ENCODE measurements around the gene PQBP1. TPM values are rescaled to one million over a fixed set of nuclear protein-coding genes. Genes with fewer than 3 reads are reported as not detected.

Gene PQBP1
- total RNA-seq, 4 donors from 2014 or later = 61.3 to 90.4 (median 67.8) TPM

DNA sequence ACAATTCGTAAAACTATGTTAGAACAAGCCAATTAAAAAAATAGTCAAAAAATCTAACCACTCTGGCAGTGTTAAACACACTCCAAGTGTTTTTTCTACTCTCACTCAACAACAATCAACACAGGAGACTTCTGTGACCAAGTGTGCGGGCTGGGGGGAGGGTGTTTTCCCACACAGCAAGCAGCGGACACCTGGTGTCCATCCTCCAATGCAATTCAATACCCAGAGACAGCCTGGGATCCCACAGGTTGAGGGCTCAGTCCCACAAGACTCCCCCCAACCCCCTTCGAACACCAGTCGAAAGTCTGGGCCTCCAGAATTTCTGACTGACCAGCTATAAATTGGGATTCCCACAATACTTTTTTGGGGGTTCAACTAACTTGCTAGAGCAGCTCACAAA lies 29.4 kb downstream of the PQBP1 start:
- DNase-seq (no peak), ATAC-seq (no peak)
- intact Hi-C loops (cut with DNase I; ENCODE audit: low total_unique reads) (no loop called here), in situ Hi-C loops (cut with MboI; ENCODE audit: low sequenced_read_pairs in 4 of 4) (loop anchor here in 1 of 4 donors (25.0 kb wide), 1 partner anchor 290 kb away; no protein-coding TSS in a partner anchor)
- H3K4me3 ChIP-seq = no peak overlapping the region
- no peak for TF ChIP-seq POLR2A (IDR thresholded peaks at IDR 0.05)
- TF ChIP-seq, protein P1, sequence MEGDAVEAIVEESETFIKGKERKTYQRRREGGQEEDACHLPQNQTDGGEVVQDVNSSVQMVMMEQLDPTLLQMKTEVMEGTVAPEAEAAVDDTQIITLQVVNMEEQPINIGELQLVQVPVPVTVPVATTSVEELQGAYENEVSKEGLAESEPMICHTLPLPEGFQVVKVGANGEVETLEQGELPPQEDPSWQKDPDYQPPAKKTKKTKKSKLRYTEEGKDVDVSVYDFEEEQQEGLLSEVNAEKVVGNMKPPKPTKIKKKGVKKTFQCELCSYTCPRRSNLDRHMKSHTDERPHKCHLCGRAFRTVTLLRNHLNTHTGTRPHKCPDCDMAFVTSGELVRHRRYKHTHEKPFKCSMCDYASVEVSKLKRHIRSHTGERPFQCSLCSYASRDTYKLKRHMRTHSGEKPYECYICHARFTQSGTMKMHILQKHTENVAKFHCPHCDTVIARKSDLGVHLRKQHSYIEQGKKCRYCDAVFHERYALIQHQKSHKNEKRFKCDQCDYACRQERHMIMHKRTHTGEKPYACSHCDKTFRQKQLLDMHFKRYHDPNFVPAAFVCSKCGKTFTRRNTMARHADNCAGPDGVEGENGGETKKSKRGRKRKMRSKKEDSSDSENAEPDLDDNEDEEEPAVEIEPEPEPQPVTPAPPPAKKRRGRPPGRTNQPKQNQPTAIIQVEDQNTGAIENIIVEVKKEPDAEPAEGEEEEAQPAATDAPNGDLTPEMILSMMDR (IDR thresholded peaks at IDR 0.05 in 4 of 5, conservative IDR thresholded peaks at IDR 0.05 in 1 of 5) = no peak
- no peaks in the 10 kb centered on the region for H3K4me1 ChIP-seq
- no peaks in the 10 kb centered on the region for H3K9me3 ChIP-seq
- no peaks in the 10 kb centered on the region for H3K27me3 ChIP-seq
- H3K36me3 ChIP-seq = peaks cover 0 to 32% of the 10 kb centered on the region in 2 donors
- H3K27ac ChIP-seq = no peak overlapping the region

DNA sequence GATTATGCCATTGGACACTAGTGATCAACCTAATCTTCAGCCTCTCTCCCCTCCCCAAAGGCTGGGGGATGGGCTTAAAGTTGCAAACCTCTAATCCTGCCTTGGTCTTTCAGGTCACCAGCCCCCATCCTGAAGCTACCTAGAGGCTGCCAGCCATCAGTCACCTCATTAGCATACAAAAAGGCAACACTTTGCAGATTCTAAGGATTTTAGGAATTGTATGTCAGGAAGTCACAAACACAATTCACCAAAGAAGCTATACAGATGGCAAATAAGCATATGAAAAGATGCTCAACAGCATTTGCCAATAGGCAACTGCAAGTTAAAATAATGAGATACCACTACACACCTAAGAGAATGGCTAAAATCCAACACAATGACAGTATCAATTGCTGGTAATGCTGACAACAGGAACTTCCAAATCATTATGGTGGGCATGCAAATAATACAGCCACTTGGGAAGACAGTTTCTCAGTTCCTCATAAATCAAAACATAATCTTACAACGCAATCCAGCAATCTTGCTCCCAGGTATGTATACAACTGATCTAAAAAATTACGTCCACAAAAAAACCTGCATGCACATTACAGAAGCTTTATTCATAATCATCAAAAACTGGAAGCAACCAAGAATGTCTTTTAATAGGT lies 30.1 kb downstream of the PQBP1 start:
- DNase-seq (no peak), ATAC-seq (no peak)
- in situ Hi-C loops (cut with MboI; ENCODE audit: low sequenced_read_pairs in 4 of 4) (loop anchor here in 1 of 4 donors (25.0 kb wide), 1 partner anchor 291 kb away; no protein-coding TSS in a partner anchor), intact Hi-C loops (cut with DNase I; ENCODE audit: low total_unique reads) (no loop called here)
- Histone ChIP-seq H3K36me3 (peaks cover 0 to 32% of the 10 kb centered on the region in 2 donors), H3K4me1 (no peaks in the 10 kb centered on the region), H3K9me3 (no peaks in the 10 kb centered on the region), H3K27me3 (no peaks in the 10 kb centered on the region), H3K4me3 (no peak overlapping the region), H3K27ac (no peak overlapping the region)
- no peak for TF ChIP-seq POLR2A (IDR thresholded peaks at IDR 0.05)
- TF ChIP-seq, protein P1 (IDR thresholded peaks at IDR 0.05 in 4 of 5, conservative IDR thresholded peaks at IDR 0.05 in 1 of 5) = no peak

DNA sequence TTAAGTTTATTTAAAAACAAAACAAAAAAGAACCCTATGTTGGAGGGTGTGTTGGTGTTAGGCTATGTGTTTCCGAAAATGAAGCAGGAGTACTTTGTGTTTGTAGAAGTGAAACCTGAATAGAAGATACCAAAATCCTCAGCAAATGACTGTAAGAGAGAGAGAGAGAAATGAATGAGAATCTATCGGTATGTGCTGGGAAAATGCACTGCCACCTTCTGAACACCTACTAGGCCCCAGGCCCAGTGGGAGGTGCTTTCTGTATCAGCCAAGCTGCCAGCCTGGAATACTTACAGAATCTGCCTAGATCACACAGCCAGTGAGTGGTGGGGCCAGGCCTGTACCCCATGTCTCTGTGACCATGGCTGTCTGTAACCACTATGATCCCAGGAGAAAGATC lies 36.0 kb downstream of the PQBP1 start:
- no peaks in the 10 kb centered on the region for H3K9me3 ChIP-seq
- no peak for ATAC-seq
- DNase-seq = no peak
- H3K27ac ChIP-seq = no peak overlapping the region
- no peaks in the 10 kb centered on the region for H3K27me3 ChIP-seq
- H3K36me3 ChIP-seq = peaks cover 0 to 26% of the 10 kb centered on the region in 2 donors
- TF ChIP-seq, protein P1 (IDR thresholded peaks at IDR 0.05 in 4 of 5, conservative IDR thresholded peaks at IDR 0.05 in 1 of 5) = no peak
- TF ChIP-seq POLR2A (IDR thresholded peaks at IDR 0.05) = no peak
- no peaks in the 10 kb centered on the region for H3K4me1 ChIP-seq
- in situ Hi-C loops (cut with MboI; ENCODE audit: low sequenced_read_pairs in 4 of 4) (loop anchor here in 1 of 4 donors (25.0 kb wide), 1 partner anchor 296 kb away; no protein-coding TSS in a partner anchor), intact Hi-C loops (cut with DNase I; ENCODE audit: low total_unique reads) (no loop called here)
- no peak overlapping the region for H3K4me3 ChIP-seq

DNA sequence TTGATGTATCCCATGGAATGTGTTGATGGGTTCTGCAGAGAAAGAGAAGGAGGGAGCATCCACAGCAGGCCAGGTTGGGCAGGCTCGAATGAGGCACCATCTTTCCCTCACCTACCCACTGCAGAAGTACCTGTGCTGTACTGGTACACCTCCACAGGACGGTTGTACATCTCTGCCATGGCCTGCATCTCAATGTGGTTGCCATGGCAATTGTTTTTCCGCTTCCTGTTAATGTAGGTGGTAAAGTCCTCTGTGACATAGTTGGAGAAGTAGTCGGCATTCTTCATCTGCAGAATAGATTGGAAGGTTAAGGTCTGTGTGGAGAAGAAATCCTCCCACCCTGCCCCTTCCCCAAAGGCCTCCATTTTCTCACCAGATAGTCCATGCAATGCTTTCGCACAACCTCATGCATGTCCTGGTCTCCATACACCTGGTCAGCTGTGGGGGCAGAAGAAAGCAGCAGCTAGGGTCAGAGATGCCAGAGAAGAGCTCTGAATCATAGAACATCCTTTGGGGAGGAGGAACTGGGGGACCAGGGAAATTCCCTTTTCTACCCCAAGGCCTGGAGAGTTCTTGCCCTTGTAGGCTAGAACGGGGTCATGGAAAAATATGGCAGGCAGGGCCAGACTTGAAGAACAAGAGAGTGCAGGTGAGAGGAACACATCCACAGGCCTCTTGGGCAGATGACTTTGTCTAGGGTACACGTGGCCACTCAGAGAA lies 37.0 kb downstream of the PQBP1 start:
- no peak for DNase-seq
- Histone ChIP-seq H3K4me3 (no peak overlapping the region), H3K9me3 (no peaks in the 10 kb centered on the region), H3K27me3 (no peaks in the 10 kb centered on the region), H3K36me3 (peaks cover 0 to 23% of the 10 kb centered on the region in 2 donors), H3K4me1 (no peaks in the 10 kb centered on the region), H3K27ac (no peak overlapping the region)
- in situ Hi-C loops (cut with MboI; ENCODE audit: low sequenced_read_pairs in 4 of 4) = loop anchor here in 1 of 4 donors (25.0 kb wide), 1 partner anchor 297 kb away; no protein-coding TSS in a partner anchor
- TF ChIP-seq, protein P1 (IDR thresholded peaks at IDR 0.05 in 4 of 5, conservative IDR thresholded peaks at IDR 0.05 in 1 of 5) = no peak
- no peak for TF ChIP-seq POLR2A (IDR thresholded peaks at IDR 0.05)
- intact Hi-C loops (cut with DNase I; ENCODE audit: low total_unique reads) = no loop called here
- ATAC-seq = no peak
